K562 (cell line): ENCODE measurements around the gene CETN2. TPM values are rescaled to one million over a fixed set of nuclear protein-coding genes. Genes with fewer than 3 reads are reported as not detected.

Experiments used
- CBX8 ChIP-seq: fragments of 200-600 bp; sonication (generic); IDR thresholded peaks from 2 replicates; pipeline ENCODE4 v1.6.1; 2012; ENCODE audit warnings: borderline replicate concordance, mixed run types, low read depth, mild to moderate bottlenecking, moderate library complexity, mixed read lengths, low read length, control low read depth, inconsistent platforms; ENCODE audit not compliant: poor library complexity, severe bottlenecking; ENCODE audit errors: extremely low read depth
- polyA plus RNA-seq, 8 experiments: library from polyadenylated mRNA; depleted of rRNA in 4 of 8; stranded (reverse) in 5 of 8; unstranded in 3 of 8; fragments of >200 nt; fragmentation: Nextera tagmentation in 2 of 8; fragmentation: Illumina TruSeq in 1 of 8; extraction: Ambion mirVana in 2 of 8; extraction: Trizol in 1 of 8; gene quantifications; 2 replicates each; pipeline versions ENCODE4 v1.2.1 to v1.2.3, GENCODE V29; 2011 to 2014; ENCODE audit warnings: inconsistent platforms in 1 of 8, missing spikeins in 1 of 8
- total RNA-seq, 7 experiments: library from RNA; depleted of rRNA in 6 of 7; stranded (reverse); fragments of >200 nt in 6 of 7; fragmentation: Illumina TruSeq in 2 of 7; extraction: Trizol in 2 of 7; gene quantifications; 2 replicates each; pipeline versions ENCODE4 v1.2.1 to v1.2.3, GENCODE V29; 2011 to 2021; ENCODE audit warnings: low replicate concordance in 1 of 7
- TF ChIP-seq, protein P1 (sequence below), 3 experiments: fragments of 200-800 bp in 1 of 3; fragments of 250-450 bp in 1 of 3; fragments of 450-650 bp in 1 of 3; sonication (Bioruptor Pico) in 1 of 3; sonication (Bioruptor generic) in 1 of 3; formaldehyde crosslinking in 1 of 3; IDR thresholded peaks; 2 replicates each; pipeline versions ENCODE4 v1.6.1 to v1.8.0; 2016 to 2022; ENCODE audit warnings: mild to moderate bottlenecking in 2 of 3, missing genetic modification characterization in 2 of 3, missing compliant biosample characterization in 1 of 3, moderate library complexity in 1 of 3
- TF ChIP-seq, protein P2 (sequence below): sonication (generic); formaldehyde crosslinking; IDR thresholded peaks from 2 replicates; pipeline ENCODE4 v1.8.1; 2023; ENCODE audit warnings: mild to moderate bottlenecking, missing genetic modification reagents

CETN2 gene
- total and polyA plus RNA-seq, 9 of the 15 experiments (the other 6 are each of a cell fraction or from before 2014, with no cell fraction given), result 16.7 to 37.1 (median 27.6) TPM

DNA sequence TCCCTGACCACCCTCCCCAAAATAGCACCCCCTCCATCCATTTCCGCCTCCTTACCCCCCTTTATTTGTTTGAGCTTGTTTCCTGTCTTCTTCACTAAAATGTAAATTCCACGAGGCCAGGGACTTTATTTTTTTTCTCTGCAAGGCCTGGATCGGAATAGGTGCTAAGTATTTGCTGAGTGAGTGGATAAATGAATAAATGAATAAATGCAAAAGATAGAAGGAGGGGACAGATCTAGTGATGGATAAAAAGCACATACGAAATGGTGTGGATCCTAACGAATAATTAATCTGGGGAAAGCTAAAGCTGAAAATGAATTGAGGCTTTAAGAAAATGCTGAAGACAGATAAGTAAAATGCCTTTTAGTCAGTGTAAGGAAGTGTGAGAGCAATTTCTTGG, 12.2 kb downstream of the CETN2 start (continued):
- TF ChIP-seq, protein P1, sequence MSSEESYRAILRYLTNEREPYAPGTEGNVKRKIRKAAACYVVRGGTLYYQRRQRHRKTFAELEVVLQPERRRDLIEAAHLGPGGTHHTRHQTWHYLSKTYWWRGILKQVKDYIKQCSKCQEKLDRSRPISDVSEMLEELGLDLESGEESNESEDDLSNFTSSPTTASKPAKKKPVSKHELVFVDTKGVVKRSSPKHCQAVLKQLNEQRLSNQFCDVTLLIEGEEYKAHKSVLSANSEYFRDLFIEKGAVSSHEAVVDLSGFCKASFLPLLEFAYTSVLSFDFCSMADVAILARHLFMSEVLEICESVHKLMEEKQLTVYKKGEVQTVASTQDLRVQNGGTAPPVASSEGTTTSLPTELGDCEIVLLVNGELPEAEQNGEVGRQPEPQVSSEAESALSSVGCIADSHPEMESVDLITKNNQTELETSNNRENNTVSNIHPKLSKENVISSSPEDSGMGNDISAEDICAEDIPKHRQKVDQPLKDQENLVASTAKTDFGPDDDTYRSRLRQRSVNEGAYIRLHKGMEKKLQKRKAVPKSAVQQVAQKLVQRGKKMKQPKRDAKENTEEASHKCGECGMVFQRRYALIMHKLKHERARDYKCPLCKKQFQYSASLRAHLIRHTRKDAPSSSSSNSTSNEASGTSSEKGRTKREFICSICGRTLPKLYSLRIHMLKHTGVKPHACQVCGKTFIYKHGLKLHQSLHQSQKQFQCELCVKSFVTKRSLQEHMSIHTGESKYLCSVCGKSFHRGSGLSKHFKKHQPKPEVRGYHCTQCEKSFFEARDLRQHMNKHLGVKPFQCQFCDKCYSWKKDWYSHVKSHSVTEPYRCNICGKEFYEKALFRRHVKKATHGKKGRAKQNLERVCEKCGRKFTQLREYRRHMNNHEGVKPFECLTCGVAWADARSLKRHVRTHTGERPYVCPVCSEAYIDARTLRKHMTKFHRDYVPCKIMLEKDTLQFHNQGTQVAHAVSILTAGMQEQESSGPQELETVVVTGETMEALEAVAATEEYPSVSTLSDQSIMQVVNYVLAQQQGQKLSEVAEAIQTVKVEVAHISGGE (CRISPR knock-in tag; IDR thresholded peaks at IDR 0.05), result no peak
- no peak for TF ChIP-seq CBX8
- TF ChIP-seq, protein P2, sequence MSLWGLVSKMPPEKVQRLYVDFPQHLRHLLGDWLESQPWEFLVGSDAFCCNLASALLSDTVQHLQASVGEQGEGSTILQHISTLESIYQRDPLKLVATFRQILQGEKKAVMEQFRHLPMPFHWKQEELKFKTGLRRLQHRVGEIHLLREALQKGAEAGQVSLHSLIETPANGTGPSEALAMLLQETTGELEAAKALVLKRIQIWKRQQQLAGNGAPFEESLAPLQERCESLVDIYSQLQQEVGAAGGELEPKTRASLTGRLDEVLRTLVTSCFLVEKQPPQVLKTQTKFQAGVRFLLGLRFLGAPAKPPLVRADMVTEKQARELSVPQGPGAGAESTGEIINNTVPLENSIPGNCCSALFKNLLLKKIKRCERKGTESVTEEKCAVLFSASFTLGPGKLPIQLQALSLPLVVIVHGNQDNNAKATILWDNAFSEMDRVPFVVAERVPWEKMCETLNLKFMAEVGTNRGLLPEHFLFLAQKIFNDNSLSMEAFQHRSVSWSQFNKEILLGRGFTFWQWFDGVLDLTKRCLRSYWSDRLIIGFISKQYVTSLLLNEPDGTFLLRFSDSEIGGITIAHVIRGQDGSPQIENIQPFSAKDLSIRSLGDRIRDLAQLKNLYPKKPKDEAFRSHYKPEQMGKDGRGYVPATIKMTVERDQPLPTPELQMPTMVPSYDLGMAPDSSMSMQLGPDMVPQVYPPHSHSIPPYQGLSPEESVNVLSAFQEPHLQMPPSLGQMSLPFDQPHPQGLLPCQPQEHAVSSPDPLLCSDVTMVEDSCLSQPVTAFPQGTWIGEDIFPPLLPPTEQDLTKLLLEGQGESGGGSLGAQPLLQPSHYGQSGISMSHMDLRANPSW (CRISPR knock-in tag), result no peak
